Suprapubic skin (tissue), 4 donors: ENCODE measurements around the gene RBP3. TPM values are rescaled to one million over a fixed set of nuclear protein-coding genes. Genes with fewer than 3 reads are reported as not detected.

Experiments
- DNase-seq, 2 donors: peaks; one replicate each; pipeline ENCODE4 v3.0.0-alpha.2; 2019; ENCODE audit warnings: low spot score in 2 of 2
- H3K27ac ChIP-seq: fragments of 200-600 bp; sonication (generic); one replicate; pipeline ENCODE4 v1.5.1; 2019
- H3K27me3 ChIP-seq: fragments of 200-600 bp; sonication (generic); one replicate; pipeline ENCODE4 v1.5.1; 2019
- H3K36me3 ChIP-seq: fragments of 200-600 bp; sonication (generic); one replicate; pipeline ENCODE4 v1.5.1; 2019
- H3K4me1 ChIP-seq: fragments of 200-600 bp; sonication (generic); one replicate; pipeline ENCODE4 v1.5.1; 2019
- H3K4me3 ChIP-seq: fragments of 200-600 bp; sonication (generic); one replicate; pipeline ENCODE4 v1.5.1; 2019; ENCODE audit warnings: mild to moderate bottlenecking
- H3K9me3 ChIP-seq: fragments of 200-600 bp; sonication (generic); one replicate; pipeline ENCODE4 v1.5.1; 2019
- EP300 ChIP-seq: sonication (generic); formaldehyde crosslinking; IDR thresholded peaks from one replicate; pipeline ENCODE4 v1.6.1; 2017; ENCODE audit warnings: antibody characterized with exemption
- POLR2A ChIP-seq, 2 donors: fragments of 450-650 bp; IDR thresholded peaks; one replicate each; pipeline ENCODE4 v1.6.1; 2017; ENCODE audit warnings: antibody characterized with exemption in 2 of 2, mild to moderate bottlenecking in 2 of 2, moderate library complexity in 2 of 2
- POLR2AphosphoS5 ChIP-seq, 3 donors: sonication (generic); formaldehyde crosslinking; IDR thresholded peaks; one replicate each; pipeline ENCODE4 v1.6.1; 2017; ENCODE audit warnings: antibody characterized with exemption in 3 of 3
- WGBS: methylation state at CpG from one replicate; pipeline ENCODE4 v1.1.5; 2018; 5-methylcytosine and 5-hydroxymethylcytosine counted together
- total RNA-seq, 4 donors: library from RNA; depleted of rRNA; stranded (reverse); fragments of >200 nt; gene quantifications; one replicate each; pipeline ENCODE4 v1.1.0, GENCODE V29; 2016
- TF ChIP-seq, protein P1 (sequence below), 2 donors: fragments of 200-600 bp in 1 of 2; fragments of 450-650 bp in 1 of 2; sonication (generic) in 1 of 2; IDR thresholded peaks; one replicate each; pipeline ENCODE4 v1.5.1; 2016 to 2019; ENCODE audit warnings: antibody characterized with exemption in 2 of 2, mild to moderate bottlenecking in 1 of 2, moderate library complexity in 1 of 2

Gene RBP3
- total RNA-seq, 4 donors from 2014 or later: not detected

DNA sequence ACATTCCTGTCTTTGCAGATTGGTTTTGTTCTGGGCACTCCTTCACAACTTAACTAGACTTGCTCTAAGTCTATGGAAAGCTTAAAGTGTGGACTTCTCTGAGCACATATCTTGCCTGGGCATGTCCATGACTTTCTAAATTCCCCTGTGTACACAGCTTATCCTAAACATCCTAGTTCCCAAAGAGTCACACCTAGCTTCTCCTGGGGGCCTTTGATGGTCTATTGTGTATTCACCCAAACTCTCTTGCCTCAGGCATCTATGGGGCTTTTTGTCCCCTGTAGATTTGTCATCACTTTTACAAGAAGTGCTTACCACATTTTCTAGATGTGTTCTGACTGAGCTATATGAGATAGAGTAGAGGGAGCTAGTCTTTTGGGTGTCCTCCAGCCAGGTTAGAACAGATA lies 48.2 kb downstream of the RBP3 start:
- Histone ChIP-seq H3K36me3 (no peaks in the 10 kb centered on the region), H3K27me3 (no peaks in the 10 kb centered on the region), H3K9me3 (no peaks in the 10 kb centered on the region), H3K4me1 (peaks cover 11% of the 10 kb centered on the region), H3K27ac (peak overlapping the region; percentile 48), H3K4me3 (no peak overlapping the region)
- TF ChIP-seq, protein P1, sequence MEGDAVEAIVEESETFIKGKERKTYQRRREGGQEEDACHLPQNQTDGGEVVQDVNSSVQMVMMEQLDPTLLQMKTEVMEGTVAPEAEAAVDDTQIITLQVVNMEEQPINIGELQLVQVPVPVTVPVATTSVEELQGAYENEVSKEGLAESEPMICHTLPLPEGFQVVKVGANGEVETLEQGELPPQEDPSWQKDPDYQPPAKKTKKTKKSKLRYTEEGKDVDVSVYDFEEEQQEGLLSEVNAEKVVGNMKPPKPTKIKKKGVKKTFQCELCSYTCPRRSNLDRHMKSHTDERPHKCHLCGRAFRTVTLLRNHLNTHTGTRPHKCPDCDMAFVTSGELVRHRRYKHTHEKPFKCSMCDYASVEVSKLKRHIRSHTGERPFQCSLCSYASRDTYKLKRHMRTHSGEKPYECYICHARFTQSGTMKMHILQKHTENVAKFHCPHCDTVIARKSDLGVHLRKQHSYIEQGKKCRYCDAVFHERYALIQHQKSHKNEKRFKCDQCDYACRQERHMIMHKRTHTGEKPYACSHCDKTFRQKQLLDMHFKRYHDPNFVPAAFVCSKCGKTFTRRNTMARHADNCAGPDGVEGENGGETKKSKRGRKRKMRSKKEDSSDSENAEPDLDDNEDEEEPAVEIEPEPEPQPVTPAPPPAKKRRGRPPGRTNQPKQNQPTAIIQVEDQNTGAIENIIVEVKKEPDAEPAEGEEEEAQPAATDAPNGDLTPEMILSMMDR (IDR thresholded peaks at IDR 0.05): no peak
- TF ChIP-seq POLR2A (IDR thresholded peaks at IDR 0.05): no peak
- TF ChIP-seq EP300: no peak
- TF ChIP-seq POLR2AphosphoS5 (IDR thresholded peaks at IDR 0.05): no peak
- DNase-seq: no peak

DNA sequence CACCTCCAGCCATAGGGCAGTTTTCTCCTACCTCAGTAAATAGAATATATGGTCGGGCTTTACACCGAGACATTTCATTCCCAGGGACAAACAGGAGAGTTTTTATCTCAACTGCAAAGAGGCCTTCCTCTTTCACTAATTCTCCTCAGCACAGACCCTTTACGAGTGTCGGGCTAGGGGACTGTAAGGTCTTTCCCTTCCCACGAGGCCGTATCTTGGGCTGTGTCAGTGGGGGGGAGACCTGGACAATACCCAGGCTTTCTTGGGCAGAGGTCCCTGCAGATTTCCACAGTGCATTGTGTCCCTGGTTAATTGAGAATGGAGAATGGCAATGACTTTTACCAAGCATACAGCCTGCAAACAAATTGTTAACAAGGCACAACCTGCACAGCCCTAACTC lies 49.1 kb downstream of the RBP3 start:
- Histone ChIP-seq H3K9me3 (no peaks in the 10 kb centered on the region), H3K4me3 (no peak overlapping the region), H3K4me1 (peaks cover 15% of the 10 kb centered on the region), H3K27me3 (no peaks in the 10 kb centered on the region), H3K27ac (no peak overlapping the region), H3K36me3 (no peaks in the 10 kb centered on the region)
- TF ChIP-seq POLR2AphosphoS5 (IDR thresholded peaks at IDR 0.05) (no peak), POLR2A (IDR thresholded peaks at IDR 0.05) (no peak), EP300 (no peak)
- TF ChIP-seq, protein P1 (IDR thresholded peaks at IDR 0.05): no peak
- 83% methylated on average over 6 of the region's 6 CpGs for WGBS
- no peak for DNase-seq

DNA sequence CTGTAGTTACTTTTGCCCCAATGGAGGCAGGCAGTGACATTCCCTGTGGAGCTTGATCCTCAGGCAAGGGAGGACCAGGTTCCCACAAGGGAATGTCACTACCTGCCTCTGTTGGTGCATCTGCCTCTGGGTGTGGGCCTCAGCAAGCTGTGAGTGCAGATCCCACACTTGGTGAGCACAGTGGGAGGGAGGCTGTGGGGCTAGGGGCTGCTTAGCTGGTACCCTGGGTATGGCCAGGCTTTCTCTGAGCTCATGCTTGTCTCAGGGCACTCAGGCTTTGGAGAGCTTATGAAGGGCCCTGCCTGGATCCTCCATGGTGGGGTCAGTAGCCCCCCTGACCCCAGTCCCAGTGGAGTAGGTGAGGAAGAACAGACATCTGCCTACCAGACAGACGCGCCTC lies 52.1 kb downstream of the RBP3 start:
- H3K27ac ChIP-seq: no peak overlapping the region
- TF ChIP-seq EP300: no peak
- no peak for TF ChIP-seq POLR2A (IDR thresholded peaks at IDR 0.05)
- TF ChIP-seq POLR2AphosphoS5 (IDR thresholded peaks at IDR 0.05): no peak
- TF ChIP-seq, protein P1 (IDR thresholded peaks at IDR 0.05): no peak
- no peaks in the 10 kb centered on the region for H3K9me3 ChIP-seq
- no peaks in the 10 kb centered on the region for H3K27me3 ChIP-seq
- peaks cover 45% of the 10 kb centered on the region for H3K4me1 ChIP-seq
- H3K36me3 ChIP-seq: no peaks in the 10 kb centered on the region
- DNase-seq: no peak
- WGBS: 87% methylated on average over 2 of the region's 2 CpGs
- H3K4me3 ChIP-seq: no peak overlapping the region

DNA sequence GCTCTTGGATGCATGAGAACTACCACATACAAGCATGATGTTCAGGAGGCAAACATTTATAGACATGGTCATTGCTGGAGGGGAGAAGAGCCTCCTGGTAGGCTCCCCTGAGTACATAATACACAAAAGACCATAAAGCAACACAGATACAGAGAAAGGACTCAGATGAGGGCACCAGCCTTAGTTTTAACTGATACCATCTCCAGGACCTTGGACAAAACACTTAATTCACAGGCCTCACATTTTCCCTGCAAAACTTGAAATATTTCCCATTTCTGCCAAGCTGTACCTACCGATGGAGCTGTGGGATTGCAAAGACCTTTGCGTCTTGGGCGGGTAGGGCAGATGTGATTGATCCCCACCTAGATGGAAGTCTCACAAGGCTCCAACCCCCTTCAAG lies 52.6 kb downstream of the RBP3 start:
- no peaks in the 10 kb centered on the region for H3K9me3 ChIP-seq
- H3K36me3 ChIP-seq: no peaks in the 10 kb centered on the region
- no peak overlapping the region for H3K27ac ChIP-seq
- no peaks in the 10 kb centered on the region for H3K27me3 ChIP-seq
- TF ChIP-seq POLR2AphosphoS5 (IDR thresholded peaks at IDR 0.05): no peak
- TF ChIP-seq POLR2A (IDR thresholded peaks at IDR 0.05): no peak
- TF ChIP-seq, protein P1 (IDR thresholded peaks at IDR 0.05): no peak
- TF ChIP-seq EP300: no peak
- H3K4me3 ChIP-seq: no peak overlapping the region
- no peak for DNase-seq
- peaks cover 50% of the 10 kb centered on the region for H3K4me1 ChIP-seq
- 97% methylated on average over 3 of the region's 3 CpGs for WGBS

DNA sequence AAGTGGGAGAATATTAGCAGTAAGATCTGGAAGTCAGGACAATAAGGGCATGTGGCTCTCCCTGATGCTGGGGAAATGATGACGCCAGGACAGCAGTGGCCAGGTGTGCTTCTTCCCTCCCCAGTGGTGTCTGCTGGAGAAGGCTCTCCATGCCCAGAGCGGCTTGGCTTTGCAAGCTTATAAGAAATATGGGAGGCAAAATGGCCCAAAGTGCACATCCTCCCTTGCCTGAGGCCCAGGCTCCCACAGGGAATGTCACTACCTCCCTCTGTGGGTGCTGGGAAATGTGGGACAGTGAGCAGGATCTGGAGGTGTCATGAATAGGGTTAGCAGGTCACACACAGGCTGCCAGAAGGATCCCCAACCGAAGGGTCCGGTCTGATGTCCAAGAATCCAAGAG lies 53.0 kb downstream of the RBP3 start:
- Histone ChIP-seq H3K27ac (no peak overlapping the region), H3K9me3 (no peaks in the 10 kb centered on the region), H3K27me3 (no peaks in the 10 kb centered on the region), H3K4me3 (no peak overlapping the region), H3K4me1 (peaks cover 53% of the 10 kb centered on the region), H3K36me3 (no peaks in the 10 kb centered on the region)
- WGBS: 100% methylated on average over 3 of the region's 4 CpGs
- TF ChIP-seq POLR2AphosphoS5 (IDR thresholded peaks at IDR 0.05) (no peak), EP300 (no peak), POLR2A (IDR thresholded peaks at IDR 0.05) (no peak)
- TF ChIP-seq, protein P1 (IDR thresholded peaks at IDR 0.05): no peak
- no peak for DNase-seq
